Measurements from ENCODE around the gene CSNK1D.

Gene CSNK1D

DNA sequence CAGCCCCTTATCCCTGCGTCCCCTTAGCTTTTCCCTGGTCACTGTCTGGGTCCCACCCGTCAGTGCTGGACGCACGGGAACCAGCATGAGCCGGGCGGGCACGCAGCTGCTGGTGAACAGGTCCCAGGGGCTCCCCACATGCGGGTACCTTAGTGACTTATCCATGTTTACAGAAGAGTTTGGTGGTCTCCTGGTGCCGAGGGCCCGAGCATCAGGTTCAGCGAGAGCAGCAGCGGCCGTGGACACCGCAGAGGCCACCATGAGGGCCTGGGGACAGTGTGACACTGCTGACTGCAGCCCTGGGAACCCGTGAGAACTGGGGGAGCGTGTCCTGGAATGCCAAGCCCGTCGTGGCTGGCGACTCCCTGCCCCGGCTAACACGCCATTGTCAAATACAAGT is 37.4 kb upstream of the CSNK1D start:
- no peak for DNase-seq (ENCODE audit: low read depth)

DNA sequence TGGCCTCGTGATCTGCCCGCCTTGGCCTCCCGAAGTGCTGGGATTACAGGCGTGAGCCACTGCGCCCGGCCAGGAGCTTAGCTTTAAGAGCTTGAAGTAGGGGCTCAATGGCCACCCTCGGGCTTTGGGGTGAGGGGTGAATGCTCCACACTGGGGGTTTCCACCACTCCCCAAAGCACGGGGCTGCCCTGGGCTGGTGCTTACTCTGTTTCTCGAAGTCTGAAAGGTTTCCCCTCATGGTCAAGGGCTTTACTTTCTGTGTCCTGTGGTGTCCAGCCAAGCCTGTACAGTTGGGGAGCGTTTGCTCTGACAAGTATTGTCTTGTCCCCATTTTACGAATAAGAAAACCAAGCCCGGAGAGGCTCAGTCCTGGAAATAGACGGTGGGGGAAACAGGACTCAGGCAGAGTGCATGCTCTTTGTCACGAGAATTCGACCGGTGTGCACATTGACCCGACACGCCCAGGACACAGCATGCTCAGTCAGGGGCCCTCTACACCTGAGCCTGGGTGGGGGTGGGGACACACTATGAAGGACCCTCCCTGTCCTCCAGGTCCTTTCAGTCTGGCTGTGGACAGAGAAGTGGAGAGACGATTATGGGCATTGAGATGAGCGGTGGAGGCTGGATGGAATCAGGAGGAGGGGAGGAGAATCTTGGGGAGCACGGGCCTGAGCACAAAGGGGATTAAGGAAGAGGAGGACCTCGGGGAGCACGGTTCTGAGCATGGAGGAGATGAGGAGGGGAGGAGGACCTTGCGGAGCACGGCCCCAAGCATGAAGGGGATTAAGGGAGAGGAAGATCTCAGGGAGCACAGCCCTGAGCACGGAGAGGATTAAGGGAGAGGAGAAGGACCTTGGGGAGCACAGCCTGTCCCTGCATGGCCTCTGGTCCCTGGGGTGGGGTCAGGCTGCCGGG is 36.4 kb upstream of the CSNK1D start:
- DNase-seq (ENCODE audit: low read depth), result no peak

DNA sequence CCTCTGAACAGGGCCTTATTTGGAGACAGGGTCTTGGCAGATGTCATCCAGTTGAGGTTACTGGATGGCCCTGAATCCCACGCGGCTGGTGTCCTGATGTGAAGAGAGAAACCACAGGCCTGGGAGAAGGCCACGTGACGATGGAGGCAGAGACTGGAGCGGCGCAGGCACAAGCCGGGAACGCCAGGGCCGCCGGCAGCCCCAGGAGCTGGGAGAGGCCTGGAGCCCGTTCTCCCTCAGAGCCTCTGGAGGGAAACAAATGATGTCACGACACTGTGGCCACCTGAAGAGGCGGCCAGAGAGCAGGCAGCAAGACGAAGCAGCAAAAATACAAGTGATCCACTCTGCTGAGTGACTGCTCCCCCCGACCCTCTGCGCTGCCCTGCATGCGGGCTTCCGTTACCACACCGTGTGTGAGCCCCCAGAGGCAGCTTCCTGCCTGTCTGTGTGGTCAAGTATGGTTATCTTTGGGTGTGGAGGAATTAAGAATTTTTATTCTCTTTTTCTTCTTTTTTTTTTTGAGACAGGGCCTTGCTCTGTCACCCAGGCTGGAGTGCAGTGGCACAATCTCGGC is 32.3 kb upstream of the CSNK1D start:
- DNase-seq (ENCODE audit: low read depth), result no peak

DNA sequence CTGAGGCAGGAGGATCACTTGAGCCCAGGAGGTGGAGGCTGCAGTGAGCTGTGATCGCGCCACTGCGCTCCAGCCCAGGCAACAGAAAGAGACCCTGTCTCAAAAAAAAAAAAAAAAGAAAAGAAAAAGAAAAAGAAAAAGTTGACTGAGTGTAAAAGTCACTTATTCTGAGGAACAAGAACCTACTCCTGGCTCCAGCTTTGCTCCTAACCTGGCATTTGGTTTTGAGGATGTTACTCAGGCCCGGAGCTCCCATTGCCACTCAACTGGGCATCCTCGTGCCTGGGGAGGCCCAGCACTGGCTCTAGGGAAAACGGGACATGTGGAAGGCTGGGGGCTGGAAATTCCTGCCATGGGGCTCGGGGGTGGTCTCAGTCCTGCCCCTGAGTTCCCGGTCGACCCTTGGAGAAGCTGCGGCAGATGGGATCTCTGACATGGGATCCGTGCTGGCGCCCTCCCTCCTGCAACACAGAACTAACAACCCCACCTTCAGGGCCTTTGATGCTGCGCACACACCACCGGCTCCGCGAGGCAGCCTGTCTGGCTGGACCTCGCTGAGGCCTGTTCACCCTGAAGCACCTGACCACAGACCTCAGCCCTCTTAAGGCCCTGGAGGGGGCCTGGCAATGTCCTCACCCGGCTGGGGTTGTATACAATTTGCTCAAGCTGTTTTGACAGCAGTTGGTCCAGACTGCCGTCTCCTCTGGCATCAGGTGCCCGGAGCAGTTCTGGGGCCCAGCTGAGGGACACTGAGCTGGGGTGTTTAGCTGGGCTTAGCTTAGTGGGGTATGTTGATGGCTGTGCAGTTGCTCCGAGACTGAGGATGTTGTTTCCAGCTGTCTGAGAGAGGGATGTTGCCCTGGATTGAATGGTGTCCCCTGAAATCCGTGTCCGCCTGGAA is 31.6 kb upstream of the CSNK1D start:
- no peak for DNase-seq (ENCODE audit: low read depth)

DNA sequence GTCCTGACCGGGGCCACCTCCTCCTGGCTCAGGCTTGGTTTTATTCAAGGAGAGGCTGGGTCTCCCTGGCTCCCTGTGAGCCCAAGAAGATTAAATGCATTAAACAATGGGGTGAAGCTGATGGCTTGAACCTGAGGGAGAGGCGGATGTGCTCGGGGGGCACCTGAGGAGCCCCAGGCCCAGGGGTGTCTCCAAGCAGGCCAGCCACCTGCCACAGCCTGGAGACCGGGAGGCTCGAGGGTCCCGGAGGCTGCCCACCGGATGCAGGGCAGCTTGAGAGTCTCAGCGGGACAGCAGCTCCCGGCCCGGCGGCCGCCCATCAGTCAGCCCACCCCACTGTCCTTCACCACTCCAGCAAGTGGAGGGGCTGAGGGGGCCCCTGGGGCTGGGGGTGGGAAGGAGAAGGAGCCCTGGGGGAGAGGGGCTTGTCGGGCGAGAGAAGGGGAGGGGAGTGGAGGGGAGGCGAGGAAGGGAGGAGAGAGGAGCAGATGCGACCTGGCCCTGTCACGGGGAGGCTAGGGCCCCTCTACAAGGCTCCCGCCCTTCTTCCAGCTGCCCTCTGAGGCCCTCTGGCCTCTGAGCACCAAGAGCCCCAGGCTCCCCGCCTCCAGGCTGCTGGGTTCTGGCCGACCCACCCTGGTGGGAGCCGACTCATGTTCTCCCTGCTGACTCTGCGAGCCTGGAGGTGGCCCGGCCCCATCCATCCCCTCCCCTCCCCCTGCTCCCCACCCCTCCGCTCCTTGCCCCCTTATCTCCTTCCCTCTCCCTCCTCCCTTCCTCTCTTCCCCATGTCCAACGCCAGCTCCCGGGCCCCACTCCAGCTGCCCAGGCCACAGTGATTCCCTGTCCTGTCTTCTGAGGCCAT is 30.7 kb upstream of the CSNK1D start:
- no peak for DNase-seq (ENCODE audit: low read depth)

DNA sequence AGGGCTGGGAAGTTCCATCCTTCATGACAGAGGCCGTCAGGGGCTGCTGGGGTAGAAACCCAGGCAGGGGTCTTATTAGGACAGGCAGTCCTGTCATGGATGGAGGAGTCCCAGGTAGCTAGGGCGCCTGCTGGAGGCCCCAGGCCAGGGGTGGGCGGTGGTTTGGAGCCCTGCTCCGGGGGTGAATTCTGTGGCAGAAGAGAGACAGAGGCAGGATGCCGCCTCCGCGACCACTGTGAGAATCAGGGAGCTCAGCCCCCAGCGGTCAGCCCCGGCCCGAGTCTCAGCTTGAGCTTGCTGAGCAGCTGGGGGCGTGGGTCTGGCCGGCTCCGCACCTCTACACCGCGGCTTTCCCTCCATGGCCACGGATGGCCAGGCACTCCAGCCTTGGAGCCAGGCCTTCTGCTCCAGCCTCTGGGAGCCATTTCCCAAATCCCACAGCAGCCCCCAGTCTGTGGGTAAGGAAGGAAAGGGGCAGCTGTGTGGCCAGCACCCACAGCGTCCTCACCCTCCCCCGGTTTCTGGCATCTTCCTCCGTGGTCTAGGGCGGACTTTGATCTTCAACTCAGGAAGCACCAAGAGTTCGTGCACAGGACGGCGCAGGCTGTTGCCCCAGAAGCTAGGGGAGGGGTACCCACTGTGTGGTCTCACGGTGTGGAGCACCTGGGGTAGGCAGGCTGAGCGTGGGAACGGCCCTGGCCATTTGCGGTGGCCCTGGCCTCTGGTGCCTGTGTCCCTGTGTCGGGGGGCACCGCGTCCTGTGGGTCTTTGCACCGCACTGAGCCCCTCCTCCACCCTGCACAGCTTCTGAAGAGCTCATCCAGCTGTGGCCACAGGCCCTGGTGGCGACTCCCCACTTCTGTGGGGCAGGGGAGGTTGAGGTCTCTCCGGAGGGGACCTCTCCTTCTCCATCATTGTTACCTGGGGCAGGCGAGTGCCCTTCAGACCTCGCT is 29.8 kb upstream of the CSNK1D start:
- DNase-seq (ENCODE audit: low read depth), result no peak

DNA sequence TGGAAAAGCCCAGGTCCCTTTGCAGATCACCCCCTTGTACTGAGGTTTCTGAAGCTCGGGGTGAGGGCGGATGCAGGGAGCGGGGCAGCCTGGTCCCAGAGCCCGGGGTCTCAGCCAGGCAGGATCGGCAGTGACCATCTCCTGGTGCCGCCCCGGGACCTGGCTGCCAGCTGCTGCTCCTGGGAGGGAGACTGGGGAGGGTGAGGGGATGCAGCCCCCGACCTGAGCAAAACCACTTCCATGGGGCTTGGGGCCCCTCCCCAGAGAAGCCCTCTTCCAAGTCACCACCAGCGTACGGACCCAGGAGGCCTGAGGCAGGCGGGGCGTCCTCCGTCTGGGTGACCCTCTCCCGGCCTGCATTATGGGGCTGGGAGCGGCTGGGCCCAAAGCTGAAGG is 29.1 kb upstream of the CSNK1D start:
- DNase-seq (ENCODE audit: low read depth), result no peak

DNA sequence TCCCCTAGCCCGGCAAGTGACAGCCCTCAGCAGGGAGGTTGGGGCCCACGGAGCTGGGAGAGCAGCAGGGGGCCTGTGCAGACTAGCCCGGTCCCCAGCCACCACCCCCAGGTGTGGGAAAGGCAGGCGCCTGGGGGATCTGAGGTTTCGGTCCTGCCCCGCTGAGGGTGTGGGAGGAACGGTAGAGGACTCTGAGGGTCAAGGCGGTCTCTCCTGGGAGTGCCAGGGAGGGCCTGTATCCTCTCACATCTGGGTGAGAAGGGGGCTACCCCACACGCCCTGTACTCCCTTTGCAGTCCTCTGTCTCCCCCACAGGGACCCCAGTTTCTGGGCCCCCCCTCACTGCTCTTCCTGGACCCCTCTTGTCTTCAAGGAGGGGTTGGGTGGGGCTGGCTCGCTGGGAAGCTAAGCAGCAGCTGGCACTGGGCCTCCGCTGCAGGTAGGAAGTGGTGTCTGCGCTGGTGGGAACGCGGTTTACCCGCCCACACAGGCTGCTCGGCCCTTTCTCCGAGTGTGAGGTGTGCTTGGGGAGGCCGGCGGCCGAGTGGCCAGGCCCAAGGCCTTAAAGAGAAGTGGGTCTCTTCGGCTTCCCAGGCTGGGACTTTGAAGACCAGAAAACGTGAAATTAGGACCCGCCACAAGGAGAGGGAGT is 28.5 kb upstream of the CSNK1D start:
- peak; percentile 71 for DNase-seq (ENCODE audit: low read depth)

DNA sequence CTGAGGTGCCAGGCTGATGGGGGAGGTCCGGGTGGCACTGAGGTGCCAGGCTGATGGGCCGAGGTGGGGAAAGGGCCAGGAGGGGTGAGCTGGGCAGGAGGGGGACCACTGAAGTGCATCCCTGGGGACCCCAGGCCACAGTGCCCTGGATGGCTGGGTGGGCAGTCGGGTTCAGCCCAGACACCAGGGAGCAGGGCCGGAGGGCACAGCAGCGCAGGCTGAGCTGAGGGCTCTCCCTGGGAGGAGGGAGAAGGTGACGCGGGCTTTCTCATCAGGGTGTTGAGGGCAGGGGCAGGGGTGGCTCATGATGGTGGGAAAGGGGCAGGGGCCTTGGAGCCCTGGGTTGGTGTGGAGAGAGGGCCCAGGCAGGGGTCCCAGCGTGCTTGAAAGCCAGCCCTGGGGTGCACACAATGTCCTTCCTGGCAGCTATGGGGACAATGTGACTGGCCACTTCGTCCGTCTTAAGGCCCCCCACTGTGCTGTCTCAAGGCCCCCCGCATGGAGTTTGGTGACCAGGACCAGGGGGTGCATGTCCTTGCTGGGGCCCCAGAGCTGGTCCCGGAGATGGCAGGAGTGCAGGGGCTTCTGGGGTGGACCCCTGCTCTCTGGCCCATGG is 27.9 kb upstream of the CSNK1D start:
- DNase-seq (ENCODE audit: low read depth), result no peak

DNA sequence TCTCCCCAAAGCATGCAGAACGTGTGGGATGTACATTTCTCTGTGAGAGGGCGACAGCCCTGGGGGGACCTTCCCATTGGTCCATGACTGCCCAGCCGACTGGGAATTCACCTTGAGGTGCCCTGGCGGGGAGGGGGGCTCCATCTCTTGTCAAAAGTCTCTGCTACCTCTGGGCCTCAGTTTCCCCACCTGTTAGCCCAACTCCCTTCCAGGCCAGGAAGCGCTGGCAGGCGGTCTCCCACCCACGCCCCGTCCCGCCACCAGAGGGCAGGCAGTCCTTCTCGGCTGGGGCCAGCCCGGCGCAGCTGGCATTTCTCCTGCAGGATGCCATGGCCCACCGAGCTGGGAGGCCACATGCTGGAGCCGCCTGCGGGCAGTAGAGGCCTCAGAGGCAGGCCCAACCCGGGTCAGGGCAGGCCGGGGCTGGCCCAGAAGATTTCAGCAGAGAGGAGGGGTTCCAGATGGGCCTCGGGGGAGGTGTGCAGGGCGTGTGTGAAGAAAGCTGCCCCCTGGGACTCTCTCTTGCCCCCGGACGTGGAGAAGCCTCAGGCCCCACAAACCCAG is 27.3 kb upstream of the CSNK1D start:
- DNase-seq (ENCODE audit: low read depth), result peak; percentile 73

DNA sequence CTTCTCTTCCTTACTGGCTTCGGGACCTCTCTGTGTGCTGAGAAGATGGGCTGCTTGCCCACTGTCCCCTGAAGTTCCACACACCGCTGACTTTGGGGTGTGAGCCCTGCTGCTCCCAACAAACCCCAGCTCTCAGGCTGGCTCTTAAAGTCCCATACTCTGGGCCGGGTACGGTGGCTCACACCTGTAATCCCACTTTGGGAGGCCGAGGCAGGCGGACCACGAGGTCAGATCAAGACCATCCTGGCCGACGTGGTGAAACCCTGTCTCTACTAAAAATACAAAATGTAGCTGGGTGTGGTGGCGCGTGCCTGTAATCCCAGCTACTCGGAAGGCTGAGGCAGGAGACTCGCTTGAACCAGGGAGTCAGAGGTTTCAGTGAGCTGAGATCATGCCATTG is 26.7 kb upstream of the CSNK1D start:
- no peak for DNase-seq (ENCODE audit: low read depth)

DNA sequence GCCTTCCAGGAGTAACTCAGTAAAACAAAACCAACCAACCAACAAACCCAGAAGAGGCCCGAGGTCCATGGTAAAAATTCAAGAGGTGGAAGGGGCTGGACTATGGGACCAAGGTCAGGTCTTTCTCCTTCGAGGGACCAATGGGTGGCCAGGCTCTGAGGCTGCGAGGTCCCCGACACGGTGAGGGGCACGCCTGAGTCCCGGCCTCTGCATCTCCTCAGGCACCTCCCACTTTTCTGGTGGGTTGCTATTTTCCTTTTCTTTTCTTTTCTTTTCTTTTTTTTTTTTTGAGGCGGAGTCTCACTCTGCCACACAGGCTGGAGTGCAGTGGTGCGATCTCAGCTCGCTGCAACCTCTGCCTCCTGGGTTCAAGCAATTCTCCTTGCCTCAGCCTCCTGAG is 26.0 kb upstream of the CSNK1D start:
- no peak for DNase-seq (ENCODE audit: low read depth)

DNA sequence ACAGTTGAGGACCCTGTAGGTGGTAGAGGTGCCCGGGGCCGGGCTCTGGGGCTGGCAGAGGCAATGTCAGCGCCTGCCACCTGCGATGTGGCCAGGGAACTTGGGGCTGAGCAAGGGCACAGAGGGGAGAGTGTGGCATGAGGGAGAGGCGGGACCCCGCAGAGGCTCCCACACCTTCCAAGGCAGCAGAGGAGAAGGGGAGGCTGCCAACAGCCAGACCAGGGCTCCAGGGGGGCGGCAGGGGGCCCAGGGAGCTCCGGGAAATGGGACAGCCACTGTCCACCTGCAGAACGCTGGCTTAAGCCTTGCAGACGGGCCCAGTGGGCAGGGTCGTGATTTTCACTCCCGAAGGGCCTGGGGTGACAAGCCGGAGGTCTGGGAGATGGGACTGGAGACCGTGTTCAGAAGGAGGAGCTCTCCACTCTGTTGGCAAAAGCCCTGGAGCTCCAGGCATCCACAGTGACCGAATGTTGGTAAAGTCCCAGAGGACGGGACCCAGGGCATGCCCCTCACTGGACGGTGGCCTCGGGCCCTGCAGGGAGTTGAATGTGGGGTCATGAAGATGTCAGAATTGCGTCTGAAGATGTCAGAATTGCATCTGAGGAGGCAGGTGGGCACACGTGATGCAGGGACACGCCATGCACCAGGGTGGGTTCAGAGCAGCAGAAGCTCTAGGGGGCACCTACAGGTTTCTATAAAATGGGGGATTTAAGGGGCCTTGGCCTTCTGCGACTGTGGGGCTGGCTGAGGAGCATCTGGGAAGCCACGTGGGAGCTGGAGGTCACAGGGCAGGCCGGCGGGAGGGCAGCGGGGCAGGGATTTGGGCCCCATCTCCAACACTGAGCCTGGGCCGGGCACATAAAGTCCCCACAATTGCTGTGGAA is 25.3 kb upstream of the CSNK1D start:
- DNase-seq (ENCODE audit: low read depth), result no peak

DNA sequence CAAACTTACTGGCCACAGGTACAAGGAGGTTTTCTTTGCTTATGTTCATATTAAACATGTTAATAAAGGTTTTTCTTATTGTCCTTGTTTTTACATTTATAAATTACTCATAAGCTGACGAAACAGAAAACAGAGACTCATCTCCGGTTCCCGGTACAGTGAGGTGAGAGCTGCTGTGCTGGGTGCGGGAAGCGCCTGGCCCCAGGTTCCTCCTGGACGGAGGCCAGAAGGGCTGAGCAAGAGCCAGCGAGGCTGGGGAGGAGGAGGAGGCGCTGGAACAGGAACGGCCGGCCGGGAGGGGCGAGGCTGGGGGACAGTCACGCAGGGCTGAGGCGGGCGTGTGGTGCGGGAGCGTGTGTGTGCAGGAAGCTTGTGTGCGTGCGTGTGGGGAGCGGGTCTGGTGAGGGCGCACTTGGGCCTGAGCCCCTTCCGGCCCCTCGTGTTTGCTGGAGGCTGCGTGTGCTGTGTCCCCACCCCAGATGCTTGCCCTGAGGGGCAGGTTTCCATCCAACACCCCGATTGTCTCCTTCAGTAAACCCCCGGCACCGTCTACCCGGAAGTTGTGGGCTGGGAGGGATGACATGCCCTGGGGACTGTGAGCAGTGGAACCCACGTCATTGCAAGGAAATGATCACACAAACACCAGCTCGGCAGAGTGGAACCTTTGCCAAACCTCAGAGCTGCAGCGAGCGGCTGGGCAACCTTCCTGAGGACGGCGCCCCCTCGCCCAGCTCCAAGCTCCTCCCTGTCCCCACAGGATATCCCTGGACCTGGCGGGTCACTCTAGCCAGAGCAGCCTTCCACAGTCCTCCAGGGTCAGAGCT is 24.4 kb upstream of the CSNK1D start:
- peak; percentile 86 for DNase-seq (ENCODE audit: low read depth)

DNA sequence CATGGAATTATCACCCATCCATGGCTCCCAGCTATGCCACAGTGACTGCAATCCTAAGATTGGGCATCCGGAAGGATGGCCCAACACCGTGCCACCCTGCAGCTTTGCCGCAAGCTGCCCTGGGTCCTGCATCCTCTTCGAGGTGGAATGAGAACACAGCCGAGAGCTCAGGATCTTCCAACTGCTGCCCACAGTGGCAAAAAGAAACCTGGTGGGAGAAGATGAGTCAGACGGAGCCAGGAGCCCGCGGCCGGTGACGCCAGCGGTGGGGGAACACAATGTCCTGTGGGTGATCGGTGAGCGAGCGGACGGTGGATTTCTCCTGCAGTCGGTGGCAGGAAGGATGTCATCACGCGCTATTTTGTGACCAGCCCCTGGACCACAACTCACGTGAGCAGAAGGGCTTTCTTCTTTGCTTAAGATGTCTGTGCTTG is 23.8 kb upstream of the CSNK1D start:
- peak; percentile 91 for DNase-seq (ENCODE audit: low read depth)

DNA sequence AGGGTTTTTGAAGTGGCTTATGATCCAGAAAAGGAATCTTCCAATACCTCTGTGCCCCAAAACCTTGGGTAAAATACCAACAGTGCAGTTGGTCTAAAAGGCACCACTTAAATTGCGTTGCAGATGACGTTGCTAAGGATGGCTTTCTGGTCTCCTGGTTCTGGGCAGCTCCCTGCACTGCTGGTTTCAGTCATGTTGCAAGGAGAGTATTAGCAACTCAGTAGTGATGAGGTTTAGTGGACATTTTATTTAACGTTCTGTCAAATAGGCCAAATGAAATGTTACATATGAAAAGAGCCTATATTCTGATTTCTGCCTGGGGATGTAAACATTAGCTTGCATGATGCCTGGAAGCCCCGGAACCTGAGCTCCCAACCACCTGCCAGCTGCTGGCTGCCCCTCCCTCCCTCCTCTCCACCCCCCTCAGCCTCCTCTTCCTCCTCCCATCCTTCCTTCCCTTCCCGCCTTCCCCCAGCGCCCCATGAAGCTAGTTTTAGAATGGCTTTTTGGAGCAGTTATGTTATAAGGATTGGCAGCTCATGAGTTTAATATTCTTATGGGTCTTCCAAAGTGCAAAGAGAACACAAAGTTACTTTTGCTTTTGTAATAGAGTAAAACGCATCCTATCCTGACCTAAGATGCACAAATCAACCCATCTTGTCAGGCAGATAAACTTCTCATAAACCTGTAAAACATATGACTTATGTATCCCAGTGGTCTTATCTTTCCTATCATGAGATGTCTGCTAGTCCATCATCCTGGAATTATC is 23.2 kb upstream of the CSNK1D start:
- no peak for DNase-seq (ENCODE audit: low read depth)

DNA sequence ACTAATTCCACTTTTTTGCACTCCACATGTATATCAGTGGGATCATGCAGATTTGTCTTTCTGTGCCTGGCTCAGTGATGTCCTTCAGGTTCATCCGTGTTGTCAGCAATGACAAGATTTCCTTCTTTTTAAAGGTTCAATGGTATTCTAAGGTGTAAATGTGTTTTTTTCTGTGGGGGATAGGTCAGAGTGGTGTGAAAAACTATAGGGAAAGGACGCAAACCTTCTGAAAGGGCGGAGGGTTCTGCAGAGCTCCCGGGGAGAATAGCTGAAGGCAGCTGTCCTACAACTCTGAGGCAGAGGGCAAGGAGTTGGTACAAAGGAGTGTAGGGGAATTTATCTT is 21.9 kb upstream of the CSNK1D start:
- no peak for DNase-seq (ENCODE audit: low read depth)
